Measurements from ENCODE around the gene KIF5B. TPM values are rescaled to one million over a fixed set of nuclear protein-coding genes. Genes with fewer than 3 reads are reported as not detected.

Gene KIF5B
- total and polyA plus RNA-seq, 9 of the 15 experiments (the other 6 are each of a cell fraction or from before 2014, with no cell fraction given): 24.4 to 94.4 (median 68.9) TPM

- H2AFZ ChIP-seq (ENCODE audit: low read depth, low read length): no peak overlapping the region
- ATAC-seq: no peak
- FAIRE-seq: no peak
- H3K9me1 ChIP-seq (ENCODE audit: control insufficient read depth, insufficient read depth, low read length): no peaks in the 10 kb centered on the region
- H3K36me3 ChIP-seq (ENCODE audit: control insufficient read depth, insufficient read depth, low read length): no peaks in the 10 kb centered on the region
- H3K4me1 ChIP-seq (replicated peaks in 1 of 2; ENCODE audit: control insufficient read depth in 2 of 2, insufficient read depth in 2 of 2, low read length in 2 of 2): no peaks in the 10 kb centered on the region
- H3K9me3 ChIP-seq (replicated peaks; ENCODE audit: control insufficient read depth, insufficient read depth, low read depth, low read length): no peaks in the 10 kb centered on the region
- H3K27me3 ChIP-seq (ENCODE audit: control insufficient read depth in 2 of 2, insufficient read depth in 2 of 2, low read length in 2 of 2): peaks cover 0 to 2% of the 10 kb centered on the region in 2 experiments; a peak in 2 of 5 replicates
- H3K27ac ChIP-seq (ENCODE audit: extremely low read depth, low read depth, low read length): no peak overlapping the region
- in situ Hi-C loops (cut with MboI): no loop called here
- H3K4me2 ChIP-seq (ENCODE audit: insufficient read depth, low read length): no peak overlapping the region
- no TSS peak for BruUV-seq (replicated peaks)
- DNase-seq (ENCODE audit: extremely low read depth in 1 of 4, low spot score in 3 of 4): no peak
- no peaks in the 10 kb centered on the region for H4K20me1 ChIP-seq (replicated peaks; ENCODE audit: control insufficient read depth, insufficient read depth, low read length)
- POLR2A ChIA-PET: no interaction called here
- CTCF ChIA-PET (ENCODE audit: low intra/inter-chr PET ratio): no interaction called here
- H3K79me2 ChIP-seq (ENCODE audit: control insufficient read depth, insufficient read depth, low read length): no peaks in the 10 kb centered on the region
- no peak overlapping the region for H3K9ac ChIP-seq (ENCODE audit: insufficient read depth in 1 of 2, low read depth in 2 of 2, low read length in 2 of 2)
- no peak overlapping the region for H3K4me3 ChIP-seq
- intact Hi-C loops (cut with micrococcal nuclease): no loop called here
- no peak for TF ChIP-seq ZNF639 (CRISPR knock-in tag; conservative IDR thresholded peaks at IDR 0.05 in 1 of 2, IDR thresholded peaks at IDR 0.05 in 1 of 2)
- no peak for TF ChIP-seq TRIM25 (IDR thresholded peaks at IDR 0.05; ENCODE audit: borderline replicate concordance)
- no peak for TF ChIP-seq GTF2F1 (IDR thresholded peaks at IDR 0.05; ENCODE audit: low read depth, low read length)
- no peak for TF ChIP-seq ZNF134 (CRISPR knock-in tag; conservative IDR thresholded peaks at IDR 0.05)
- no peak for TF ChIP-seq HOXB6 (CRISPR knock-in tag; IDR thresholded peaks at IDR 0.05; ENCODE audit: borderline replicate concordance)
- no peak for TF ChIP-seq TSHZ1 (CRISPR knock-in tag; IDR thresholded peaks at IDR 0.05)
- no peak for TF ChIP-seq ERF (CRISPR knock-in tag; IDR thresholded peaks at IDR 0.05)
- TF ChIP-seq KHSRP (IDR thresholded peaks at IDR 0.05): no peak
- TF ChIP-seq PKNOX1 (IDR thresholded peaks at IDR 0.05): no peak
- TF ChIP-seq NCOA4 (IDR thresholded peaks at IDR 0.05; ENCODE audit: partially characterized antibody): no peak
- TF ChIP-seq JUND (IDR thresholded peaks at IDR 0.05; ENCODE audit: borderline replicate concordance, low read depth, low read length): no peak
- no peak for TF ChIP-seq JUND (tag; IDR thresholded peaks at IDR 0.05; ENCODE audit: borderline replicate concordance, low read depth, low read length)
- TF ChIP-seq EP400 (IDR thresholded peaks at IDR 0.05): no peak
- no peak for TF ChIP-seq CHD4 (IDR thresholded peaks at IDR 0.05; ENCODE audit: insufficient read depth, insufficient replicate concordance, low read depth, low read length, poor library complexity, severe bottlenecking)
- TF ChIP-seq KLF1 (tag; IDR thresholded peaks at IDR 0.05): no peak
- no peak for TF ChIP-seq MYC (IDR thresholded peaks at IDR 0.05; ENCODE audit: low read depth, low read length)
- TF ChIP-seq MYC (CRISPR knock-in tag; IDR thresholded peaks at IDR 0.05; ENCODE audit: borderline replicate concordance, low read depth): no peak
Observed at GRCh38 chr10:32091046-32091445, 34.8 kb upstream of the KIF5B start.

All from K562 (cell line).